DMS 273 treated with DMSO at 0.1 percent for 48 hours (cell line): ENCODE measurements around the gene RPN2.
A peak's percentile ranks its signal among the peaks of the same experiment; 100 is the strongest.
"Not testable (repeated sequence)": the region's sequence is repeated elsewhere in the genome, so short reads cannot be mapped to it uniquely, and the experiment has no call there.

Experiments
- DNase-seq: peaks from one replicate; lab custom pipeline; 2025; lab: John Stamatoyannopoulos, UW

Gene RPN2

DNA sequence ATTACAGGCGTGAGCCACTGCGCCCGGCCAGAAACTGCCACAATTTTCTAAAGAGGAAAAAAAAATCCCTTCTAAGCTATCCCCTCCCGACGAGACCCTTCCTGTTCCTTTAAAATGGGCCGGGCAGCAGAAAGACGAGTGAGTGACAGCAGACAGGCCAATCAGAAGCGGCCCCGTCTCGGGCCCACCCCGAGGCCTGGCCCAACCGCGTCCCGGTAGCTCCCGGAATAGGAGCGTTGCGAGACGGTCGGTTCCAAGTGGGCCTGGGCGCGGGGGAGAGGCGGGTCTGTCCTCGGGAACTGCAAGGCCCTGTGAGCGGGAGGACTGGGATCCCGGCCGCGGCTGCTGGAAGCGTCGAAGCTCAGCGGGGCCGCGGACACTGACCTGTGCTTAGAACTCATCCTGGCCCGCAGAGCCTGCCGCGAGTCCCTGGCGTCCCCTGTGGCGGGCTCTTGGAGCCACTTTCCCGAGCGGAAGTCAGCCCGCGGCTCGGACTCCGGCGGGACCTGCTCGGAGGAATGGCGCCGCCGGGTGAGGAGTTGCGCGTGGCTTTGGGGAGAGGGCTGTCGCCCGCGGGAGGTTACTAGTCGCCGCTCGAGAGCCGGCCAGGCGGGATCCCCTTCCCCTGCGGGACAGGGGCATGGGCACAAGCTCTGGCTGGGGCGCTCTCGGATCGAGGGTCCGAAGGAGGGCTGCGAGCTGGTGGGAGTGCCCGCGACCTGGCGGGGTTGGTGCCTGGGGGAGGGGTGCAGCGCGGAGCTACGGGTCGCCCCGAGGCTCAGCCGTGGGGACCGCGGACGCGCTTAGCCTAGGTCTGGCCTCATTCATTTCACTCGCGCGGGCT lies at the start of gene RPN2, which contains the start of gene MROH8:
TSS of gene RPN2 (plus strand) at position 492 of the 844 bp plus-strand sequence. CDS start at position 519, 27 bp downstream.
TSS of gene MROH8 (minus strand) at position 710 of the 844 bp plus-strand sequence.
- peak; percentile 93 for DNase-seq

- DNase-seq, result no peak
Observed at GRCh38 chr20:37131486-37131885, 47.6 kb upstream of the RPN2 start.

- no peak for DNase-seq
Observed at GRCh38 chr20:37133952-37134351, 45.2 kb upstream of the RPN2 start.

- DNase-seq, result no peak
Observed at GRCh38 chr20:37137547-37137946, 41.6 kb upstream of the RPN2 start.

- DNase-seq, result no peak
Observed at GRCh38 chr20:37142708-37143107, 36.4 kb upstream of the RPN2 start.

DNA sequence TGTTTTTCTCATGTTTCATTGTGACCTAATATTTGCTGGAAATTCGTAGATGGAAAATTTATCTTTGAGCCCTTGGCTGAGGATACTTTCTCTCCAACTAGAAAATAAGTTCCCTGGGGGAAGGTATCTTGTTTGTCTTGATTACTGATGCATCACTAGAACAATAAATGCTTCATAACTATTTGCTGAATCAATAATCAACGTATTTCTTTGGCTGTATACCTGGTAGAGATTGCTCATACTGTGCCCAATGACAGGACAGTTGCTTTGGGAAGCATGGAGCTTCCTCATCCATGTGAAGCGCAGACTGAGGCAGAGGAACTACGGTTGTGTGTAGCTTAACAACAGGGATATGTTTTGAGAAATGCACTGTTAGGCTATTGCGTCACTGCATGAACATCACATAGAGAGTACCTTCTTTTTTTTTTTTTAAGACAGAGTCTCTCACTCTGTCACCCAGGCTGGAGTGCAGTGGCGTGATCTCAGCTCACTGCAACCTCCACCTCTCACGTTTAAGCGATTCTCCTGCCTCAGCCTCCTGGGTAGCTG lies 34.2 kb upstream of the RPN2 start:
- DNase-seq, result no peak

- no peak for DNase-seq
Observed at GRCh38 chr20:37147250-37147649, 31.9 kb upstream of the RPN2 start.

GRCh38 chr20:37150864-37151263 lies 28.3 kb upstream of the RPN2 start:
- DNase-seq, result not testable (repeated sequence)

- no peak for DNase-seq
Observed at GRCh38 chr20:37151529-37151928, 27.6 kb upstream of the RPN2 start.

DNA sequence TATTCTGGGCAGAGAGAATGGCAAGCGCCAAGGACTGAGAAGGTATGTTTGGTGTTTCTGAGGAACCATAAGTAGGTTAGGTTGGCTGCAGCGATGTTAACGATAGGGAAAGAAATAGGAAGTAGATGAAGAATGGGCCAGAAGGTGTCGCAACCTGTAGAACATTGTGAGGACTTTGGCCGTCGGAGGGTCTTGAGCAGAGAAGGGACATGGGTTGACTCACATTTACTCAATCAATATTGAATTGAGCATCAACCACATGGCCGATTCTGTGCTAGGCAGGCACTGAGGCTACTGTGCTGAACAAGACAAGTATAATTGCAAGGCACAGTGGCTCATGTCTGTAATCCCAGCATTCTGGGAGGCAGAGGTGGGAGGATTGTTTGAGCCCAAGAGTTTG lies 26.8 kb upstream of the RPN2 start:
- no peak for DNase-seq

DNA sequence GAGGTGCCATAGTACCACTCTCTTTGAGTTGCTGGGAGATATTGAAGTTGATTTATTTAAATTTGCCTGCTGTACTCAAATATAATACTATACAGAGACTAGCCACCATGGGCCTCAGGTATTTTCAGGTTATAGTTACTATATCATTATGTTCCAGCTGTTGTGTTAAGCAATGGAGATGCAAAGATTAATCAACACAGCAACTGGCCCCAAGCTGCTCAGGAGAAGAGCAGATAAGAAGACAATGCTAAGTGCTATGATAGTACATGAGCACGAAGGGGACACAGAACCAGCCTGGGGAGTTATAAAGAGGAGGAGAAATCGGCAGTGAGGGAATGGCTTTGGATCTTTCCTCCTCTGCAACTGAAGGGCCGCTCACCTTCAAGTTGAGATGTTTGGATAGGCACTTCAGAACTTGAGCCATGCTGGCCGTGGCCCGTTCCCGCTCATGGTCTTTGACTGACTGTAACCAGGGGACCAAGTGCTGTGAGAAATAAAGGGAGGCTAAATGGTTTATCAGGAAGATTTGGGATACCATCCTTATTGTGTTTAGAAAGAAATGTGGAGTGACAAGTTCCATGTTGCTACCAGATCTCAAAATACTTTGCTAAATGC lies 24.3 kb upstream of the RPN2 start:
- DNase-seq, result no peak

DNA sequence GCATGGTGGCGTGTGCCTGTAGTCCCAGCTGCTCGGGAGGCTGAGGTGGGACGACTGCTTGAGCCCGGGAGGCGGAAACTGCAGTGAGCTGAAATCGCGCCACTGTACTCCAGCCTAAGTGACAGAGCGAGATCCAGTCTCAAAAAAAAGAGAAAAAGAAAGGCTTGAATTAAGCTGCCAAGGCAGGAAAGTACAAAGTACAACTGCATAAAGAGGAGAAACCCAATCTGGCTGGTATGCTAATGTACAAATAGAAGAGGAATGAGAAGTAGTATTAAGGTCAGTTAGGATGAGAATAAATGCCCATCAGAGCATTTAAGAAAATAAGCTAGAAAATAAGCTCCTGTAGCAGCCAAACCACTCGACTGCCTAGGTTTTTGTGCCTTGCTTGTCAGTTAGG lies 23.1 kb upstream of the RPN2 start:
- DNase-seq, result no peak

- DNase-seq, result no peak
Observed at GRCh38 chr20:37158248-37158647, 20.9 kb upstream of the RPN2 start.

GRCh38 chr20:37160683-37161082 lies 18.4 kb upstream of the RPN2 start:
- no peak for DNase-seq

- no peak for DNase-seq
Observed at GRCh38 chr20:37161830-37162549, 17.1 kb upstream of the RPN2 start.

GRCh38 chr20:37162646-37163045 lies 16.5 kb upstream of the RPN2 start:
- no peak for DNase-seq

GRCh38 chr20:37163832-37164554 lies 15.1 kb upstream of the RPN2 start:
- no peak for DNase-seq

DNA sequence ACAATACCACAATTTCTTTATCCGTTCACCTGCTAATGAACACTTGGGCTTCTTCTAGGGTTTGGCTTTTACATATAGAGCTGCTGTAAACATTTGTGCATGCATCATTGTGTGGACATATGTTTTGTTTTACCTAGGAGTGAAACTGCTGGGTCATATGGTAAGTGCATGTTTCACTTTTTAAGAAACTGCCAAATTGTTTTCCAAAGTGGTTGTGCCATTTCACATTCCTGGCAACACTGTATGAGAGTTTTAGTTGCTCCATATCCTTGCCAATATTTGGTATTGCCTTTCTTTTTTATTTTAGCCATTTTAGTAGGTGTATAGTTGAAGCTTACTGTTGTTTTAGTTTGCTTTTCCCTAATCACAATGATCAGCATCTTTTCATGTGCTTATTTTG lies 14.1 kb upstream of the RPN2 start:
- DNase-seq, result no peak

DNA sequence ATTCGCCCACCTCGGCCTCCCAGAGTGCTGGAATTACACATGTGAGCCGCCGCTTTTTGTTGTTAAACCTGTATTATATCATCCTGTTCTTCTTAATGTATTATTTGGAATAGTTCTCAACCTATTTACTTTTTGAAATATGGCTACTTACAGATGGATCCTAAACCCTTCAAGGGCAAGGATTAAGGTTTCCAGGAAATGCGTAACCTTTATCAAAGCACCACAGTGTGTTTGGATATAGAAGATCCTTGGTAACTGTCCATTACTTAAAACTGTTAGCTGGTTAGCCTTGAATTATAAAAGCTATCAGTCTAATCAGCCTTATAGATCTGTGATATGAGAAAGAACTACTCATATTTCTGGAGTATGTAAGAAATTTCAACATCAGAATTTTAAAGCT lies 12.3 kb upstream of the RPN2 start:
- no peak for DNase-seq

GRCh38 chr20:37172836-37173235 lies 6.3 kb upstream of the RPN2 start:
- no peak for DNase-seq

DNA sequence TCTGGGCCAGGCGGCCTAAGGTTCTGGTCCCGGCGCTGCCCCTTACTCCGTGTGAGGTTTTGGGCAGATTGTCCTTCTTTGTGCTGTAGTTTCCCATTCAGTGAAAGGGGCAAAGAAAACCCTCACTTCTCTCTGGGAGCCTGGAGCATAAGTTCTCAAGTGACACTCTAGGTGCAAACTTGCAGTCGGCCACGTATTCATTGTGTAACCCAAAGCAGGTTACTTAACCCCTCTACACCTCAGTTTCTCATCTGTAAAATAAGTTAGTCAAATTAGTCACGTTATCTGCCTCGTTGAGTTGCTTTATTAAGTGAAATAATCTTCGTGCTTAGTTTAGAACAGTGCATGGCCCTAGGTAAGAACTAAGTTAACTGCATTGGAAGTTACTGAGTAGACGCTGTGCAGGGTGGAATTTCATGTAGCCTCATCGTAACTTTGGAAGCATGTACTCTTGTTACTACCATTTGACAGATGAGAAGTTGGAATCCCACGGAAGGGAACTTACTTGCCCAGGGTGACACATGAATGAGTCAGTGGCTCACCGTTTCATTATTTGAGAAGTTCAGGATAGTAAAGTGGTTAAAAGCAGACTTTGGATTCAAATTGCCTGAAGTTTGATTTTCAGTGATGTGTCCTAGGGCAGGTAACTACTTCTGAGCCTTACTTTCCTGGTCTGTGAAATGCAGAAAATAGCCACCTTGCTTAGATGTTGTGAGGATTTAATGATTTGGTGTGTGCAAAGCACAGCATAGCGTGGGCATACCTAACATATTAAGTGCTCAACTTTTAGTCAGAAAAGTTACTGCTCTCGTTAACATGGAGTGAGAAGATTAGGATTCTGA lies 774 bp downstream of the RPN2 start:
- DNase-seq, result no peak
